ENCODE measurements around the gene OR5AK2.

DNA sequence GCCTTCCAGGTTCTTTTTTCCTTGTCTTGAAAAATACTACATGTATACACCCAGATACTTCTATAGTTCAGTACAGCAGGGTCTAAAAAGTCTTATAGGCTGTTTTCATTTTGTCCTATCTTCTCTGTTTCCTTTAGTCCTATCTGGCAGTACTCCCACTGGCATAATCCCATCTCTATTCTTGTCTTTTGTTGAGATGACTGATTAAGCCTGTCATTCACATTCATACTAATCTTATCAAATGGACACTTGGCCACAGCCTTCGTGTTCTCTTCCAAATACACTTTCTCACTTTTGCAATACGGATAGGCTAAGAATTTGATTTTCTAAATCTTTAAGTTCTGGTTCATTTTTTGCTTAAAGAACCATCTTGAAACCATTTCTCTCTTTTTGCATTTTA is 42.8 kb downstream of the OR5AK2 start:
- TF ChIP-seq CTCF (IDR thresholded peaks at IDR 0.05) (no peak), E2F1 (CRISPR knock-in tag; IDR thresholded peaks at IDR 0.05) (no peak), ZNF232 (CRISPR knock-in tag; IDR thresholded peaks at IDR 0.05) (no peak), ESRRA (CRISPR knock-in tag; IDR thresholded peaks at IDR 0.05; ENCODE audit: borderline replicate concordance) (no peak), HMGA2 (CRISPR knock-in tag; IDR thresholded peaks at IDR 0.05) (no peak), MAX (CRISPR knock-in tag; IDR thresholded peaks at IDR 0.05) (no peak), RELA (CRISPR knock-in tag; IDR thresholded peaks at IDR 0.05; ENCODE audit: borderline replicate concordance) (no peak), E2F4 (CRISPR knock-in tag; IDR thresholded peaks at IDR 0.05; ENCODE audit: borderline replicate concordance, low read depth) (no peak)
- TF ChIP-seq, protein P1, sequence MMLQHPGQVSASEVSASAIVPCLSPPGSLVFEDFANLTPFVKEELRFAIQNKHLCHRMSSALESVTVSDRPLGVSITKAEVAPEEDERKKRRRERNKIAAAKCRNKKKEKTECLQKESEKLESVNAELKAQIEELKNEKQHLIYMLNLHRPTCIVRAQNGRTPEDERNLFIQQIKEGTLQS (CRISPR knock-in tag; conservative IDR thresholded peaks at IDR 0.05), result no peak
- TF ChIP-seq, protein P2, sequence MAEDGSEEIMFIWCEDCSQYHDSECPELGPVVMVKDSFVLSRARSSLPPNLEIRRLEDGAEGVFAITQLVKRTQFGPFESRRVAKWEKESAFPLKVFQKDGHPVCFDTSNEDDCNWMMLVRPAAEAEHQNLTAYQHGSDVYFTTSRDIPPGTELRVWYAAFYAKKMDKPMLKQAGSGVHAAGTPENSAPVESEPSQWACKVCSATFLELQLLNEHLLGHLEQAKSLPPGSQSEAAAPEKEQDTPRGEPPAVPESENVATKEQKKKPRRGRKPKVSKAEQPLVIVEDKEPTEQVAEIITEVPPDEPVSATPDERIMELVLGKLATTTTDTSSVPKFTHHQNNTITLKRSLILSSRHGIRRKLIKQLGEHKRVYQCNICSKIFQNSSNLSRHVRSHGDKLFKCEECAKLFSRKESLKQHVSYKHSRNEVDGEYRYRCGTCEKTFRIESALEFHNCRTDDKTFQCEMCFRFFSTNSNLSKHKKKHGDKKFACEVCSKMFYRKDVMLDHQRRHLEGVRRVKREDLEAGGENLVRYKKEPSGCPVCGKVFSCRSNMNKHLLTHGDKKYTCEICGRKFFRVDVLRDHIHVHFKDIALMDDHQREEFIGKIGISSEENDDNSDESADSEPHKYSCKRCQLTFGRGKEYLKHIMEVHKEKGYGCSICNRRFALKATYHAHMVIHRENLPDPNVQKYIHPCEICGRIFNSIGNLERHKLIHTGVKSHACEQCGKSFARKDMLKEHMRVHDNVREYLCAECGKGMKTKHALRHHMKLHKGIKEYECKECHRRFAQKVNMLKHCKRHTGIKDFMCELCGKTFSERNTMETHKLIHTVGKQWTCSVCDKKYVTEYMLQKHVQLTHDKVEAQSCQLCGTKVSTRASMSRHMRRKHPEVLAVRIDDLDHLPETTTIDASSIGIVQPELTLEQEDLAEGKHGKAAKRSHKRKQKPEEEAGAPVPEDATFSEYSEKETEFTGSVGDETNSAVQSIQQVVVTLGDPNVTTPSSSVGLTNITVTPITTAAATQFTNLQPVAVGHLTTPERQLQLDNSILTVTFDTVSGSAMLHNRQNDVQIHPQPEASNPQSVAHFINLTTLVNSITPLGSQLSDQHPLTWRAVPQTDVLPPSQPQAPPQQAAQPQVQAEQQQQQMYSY (CRISPR knock-in tag; IDR thresholded peaks at IDR 0.05), result no peak

Measured in WTC11 (cell line).